HG03378 (cell line): Measurements from ENCODE around the gene FBXL13.
"Not testable (repeated sequence)": the region's sequence is repeated elsewhere in the genome, so short reads cannot be mapped to it uniquely, and the experiment has no call there.

ENCODE experiments used
- ATAC-seq: cut with Tn5 transposase; IDR thresholded peaks from one replicate; pipeline ENCODE4 v1.9.1; 2021; ENCODE audit warnings: mild to moderate bottlenecking, moderate library complexity; ENCODE audit not compliant: unreplicated experiment

FBXL13 gene

GRCh38 chr7:102988088-102988487, 86.5 kb downstream of the FBXL13 start:
- ATAC-seq: no peak

- ATAC-seq: no peak
These were observed 89.3 kb downstream of the FBXL13 start for GRCh38 chr7:102985176-102985783.

GRCh38 chr7:102983602-102984001, 91.0 kb downstream of the FBXL13 start:
- ATAC-seq: no peak

- no peak for ATAC-seq
These were observed 92.4 kb downstream of the FBXL13 start for GRCh38 chr7:102982235-102982634.

- no peak for ATAC-seq
These were observed 93.1 kb downstream of the FBXL13 start for GRCh38 chr7:102981451-102981850.

DNA sequence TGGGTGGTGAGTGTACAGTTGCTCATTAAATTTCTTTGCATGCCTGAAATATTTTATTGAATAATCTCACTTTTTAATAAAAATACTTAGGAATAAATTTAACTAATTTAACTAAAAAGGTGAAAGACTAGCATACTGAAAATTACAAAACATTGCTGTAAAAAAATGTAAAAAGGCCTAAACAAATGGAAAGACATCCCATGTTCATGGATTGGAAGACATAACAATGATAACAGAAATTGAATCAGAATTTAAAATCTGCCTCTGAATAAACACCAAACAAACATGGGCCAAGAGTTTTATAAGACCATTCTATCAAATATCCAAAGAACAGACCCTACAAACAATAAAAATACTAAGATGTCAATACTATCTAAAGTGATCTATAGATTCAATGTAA, 94.9 kb downstream of the FBXL13 start:
- no peak for ATAC-seq

DNA sequence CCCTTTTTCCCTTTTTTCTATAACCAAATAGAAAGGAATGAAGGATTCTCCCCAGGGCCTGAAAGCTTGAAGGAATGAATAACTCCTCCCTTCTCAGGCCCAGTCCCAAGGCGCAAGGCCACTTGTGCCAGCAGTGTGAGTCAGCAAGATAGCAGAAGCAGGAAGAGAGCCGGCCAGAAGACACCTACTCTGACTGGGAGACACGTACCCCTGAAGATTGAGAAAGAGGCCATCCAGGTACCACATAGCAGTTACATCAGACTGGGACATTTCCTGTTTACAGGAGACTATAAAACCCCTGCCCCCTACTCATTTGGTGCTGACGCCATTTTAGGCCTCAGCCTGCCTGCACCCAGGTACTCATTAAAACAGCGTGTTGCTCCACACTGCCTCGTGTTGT, 96.3 kb downstream of the FBXL13 start:
- ATAC-seq: no peak

DNA sequence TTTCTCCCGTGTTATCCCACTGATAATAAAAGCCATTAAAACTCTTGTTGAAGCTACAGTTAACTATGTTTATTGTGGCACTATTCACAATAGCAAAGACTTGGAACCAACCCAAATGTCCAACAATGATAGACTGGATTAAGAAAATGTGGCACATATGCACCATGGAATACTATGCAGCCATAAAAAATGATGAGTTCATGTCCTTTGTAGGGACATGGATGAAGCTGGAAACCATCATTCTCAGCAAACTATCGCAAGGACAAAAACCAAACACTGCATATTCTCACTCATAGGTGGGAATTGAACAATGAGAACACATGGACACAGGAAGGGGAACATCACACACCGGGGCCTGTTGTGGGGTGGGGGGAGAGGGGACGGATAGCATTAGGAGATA, 97.0 kb downstream of the FBXL13 start:
- not testable (repeated sequence) for ATAC-seq

DNA sequence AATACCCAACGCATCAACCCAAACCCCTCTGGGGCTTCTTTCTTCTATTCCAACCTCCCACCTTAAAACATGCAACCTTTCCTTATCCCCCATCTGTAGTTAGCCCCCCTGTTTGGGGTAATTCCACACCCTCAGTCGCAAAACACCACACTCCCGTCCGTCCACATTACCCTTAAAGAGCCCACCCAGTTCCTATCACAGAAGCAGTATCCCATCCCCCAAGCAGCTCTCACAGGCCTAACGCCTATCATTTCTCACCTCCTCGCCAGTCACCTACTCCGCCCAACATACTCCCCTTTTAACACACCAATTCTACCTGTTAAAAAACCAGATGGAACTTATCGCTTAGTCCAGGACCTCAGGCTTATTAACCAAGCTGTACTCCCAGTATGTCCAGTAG, 98.1 kb downstream of the FBXL13 start:
- ATAC-seq: no peak

DNA sequence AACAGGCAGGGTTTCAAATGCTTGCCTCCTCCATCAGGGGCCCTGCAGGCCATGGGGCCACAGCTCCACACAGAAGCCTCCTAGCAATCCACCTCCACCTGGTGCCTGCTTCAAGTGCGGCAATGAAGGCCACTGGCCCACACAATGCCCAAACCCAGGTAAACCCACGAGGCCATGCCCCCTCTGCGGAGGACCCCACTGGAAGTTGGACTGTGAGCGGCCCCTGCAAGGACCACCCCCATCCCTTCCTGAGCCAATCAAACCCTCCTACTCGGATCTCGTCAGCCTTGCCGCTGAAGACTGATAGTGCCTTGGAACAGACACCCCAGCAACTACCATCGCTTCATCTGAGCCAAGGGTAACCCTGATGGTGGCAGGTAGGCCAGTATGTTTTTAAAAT, 98.7 kb downstream of the FBXL13 start:
- no peak for ATAC-seq

DNA sequence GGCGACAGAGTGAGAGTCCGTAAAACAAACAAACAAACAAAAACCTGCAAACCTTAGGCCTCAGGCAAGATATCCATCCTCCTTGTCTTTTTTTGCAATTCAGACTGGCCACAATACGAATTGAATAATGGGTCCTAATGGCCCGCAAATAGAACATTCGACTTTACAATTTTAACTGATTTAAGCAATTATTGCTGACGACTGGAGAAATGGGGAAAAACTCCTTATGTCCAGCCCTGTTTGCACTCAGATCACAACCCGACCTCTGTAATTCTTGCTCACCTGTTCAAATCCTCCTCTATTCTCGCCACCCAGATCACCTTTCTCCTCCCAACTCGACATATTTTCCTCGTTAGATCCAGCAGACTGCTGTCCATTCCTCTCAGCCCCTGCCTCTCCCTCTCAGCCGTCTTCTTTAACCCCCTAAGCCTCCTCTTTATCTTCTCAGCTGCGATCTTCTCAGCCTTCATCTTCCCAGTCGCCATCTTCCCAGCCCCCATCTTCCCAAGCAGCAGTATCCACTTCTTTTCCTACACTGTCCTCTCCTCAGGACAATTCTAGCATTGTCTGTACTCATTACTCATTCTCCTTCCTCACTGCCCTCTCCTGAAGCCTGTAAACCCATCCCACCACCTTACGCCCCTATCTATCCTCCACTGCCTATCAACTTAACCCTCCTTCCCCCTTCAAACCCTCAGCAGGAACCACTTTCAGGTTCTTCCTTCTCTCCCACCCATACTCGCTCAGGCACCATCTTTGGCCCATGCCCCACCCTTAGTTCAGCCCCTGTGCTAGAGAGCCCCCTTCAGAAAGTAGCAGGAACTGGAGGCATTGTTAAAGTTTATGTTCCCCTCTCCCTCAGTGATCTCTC, 100.0 kb downstream of the FBXL13 start:
- no peak for ATAC-seq

GRCh38 chr7:102973096-102973802, 101.3 kb downstream of the FBXL13 start:
- no peak for ATAC-seq

GRCh38 chr7:102967798-102968197, 106.8 kb downstream of the FBXL13 start:
- no peak for ATAC-seq

- no peak for ATAC-seq
These were observed 108.1 kb downstream of the FBXL13 start for GRCh38 chr7:102966465-102966864.

DNA sequence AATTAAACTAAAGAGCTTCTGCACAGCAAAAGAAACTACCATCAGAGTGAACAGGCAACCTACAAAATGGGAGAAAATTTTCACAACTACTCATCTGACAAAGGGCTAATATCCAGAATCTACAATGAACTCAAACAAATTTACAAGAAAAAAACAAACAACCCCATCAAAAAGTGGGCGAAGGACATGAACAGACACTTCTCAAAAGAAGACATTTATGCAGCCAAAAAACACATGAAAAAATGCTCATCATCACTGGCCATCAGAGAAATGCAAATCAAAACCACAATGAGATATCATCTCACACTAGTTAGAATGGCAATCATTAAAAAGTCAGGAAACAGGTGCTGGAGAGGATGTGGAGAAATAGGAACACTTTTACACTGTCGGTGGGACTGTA, 112.6 kb downstream of the FBXL13 start:
- not testable (repeated sequence) for ATAC-seq

DNA sequence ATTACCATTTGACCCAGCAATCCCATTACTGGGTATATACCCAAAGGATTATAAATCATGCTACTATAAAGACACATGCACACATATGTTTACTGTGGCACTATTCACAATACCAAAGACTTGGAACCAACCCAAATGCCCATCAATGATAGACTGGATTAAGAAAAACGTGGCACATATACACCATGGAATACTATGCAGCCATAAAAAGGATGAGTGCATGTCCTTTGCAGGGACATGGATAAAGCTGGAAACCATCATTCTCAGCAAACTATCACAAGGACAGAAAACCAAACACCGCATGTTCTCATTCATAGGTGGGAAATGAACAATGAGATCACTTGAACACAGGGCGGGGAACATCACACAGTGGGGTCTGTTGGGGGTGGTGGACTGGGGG, 116.6 kb downstream of the FBXL13 start:
- not testable (repeated sequence) for ATAC-seq

DNA sequence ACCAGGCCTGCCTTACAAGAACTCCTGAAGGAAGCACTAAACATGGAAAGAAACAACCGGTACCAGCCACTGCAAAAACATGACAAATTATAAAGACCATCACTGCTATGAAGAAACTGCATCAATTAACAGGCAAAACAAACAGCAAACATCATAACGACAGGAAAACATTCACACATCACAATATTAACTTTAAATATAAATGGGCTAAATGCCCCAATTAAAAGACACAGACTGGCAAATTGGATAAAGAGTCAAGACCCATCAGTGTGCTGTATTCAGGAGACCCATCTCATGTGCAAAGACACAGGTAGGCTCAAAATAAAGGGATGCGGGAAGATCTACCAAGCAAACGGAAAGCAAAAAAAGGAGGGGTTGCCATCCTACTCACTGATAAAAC, 120.2 kb downstream of the FBXL13 start:
- not testable (repeated sequence) for ATAC-seq

GRCh38 chr7:102953406-102953805, 121.2 kb downstream of the FBXL13 start:
- ATAC-seq: no peak

GRCh38 chr7:102951839-102952238, 122.8 kb downstream of the FBXL13 start:
- no peak for ATAC-seq

DNA sequence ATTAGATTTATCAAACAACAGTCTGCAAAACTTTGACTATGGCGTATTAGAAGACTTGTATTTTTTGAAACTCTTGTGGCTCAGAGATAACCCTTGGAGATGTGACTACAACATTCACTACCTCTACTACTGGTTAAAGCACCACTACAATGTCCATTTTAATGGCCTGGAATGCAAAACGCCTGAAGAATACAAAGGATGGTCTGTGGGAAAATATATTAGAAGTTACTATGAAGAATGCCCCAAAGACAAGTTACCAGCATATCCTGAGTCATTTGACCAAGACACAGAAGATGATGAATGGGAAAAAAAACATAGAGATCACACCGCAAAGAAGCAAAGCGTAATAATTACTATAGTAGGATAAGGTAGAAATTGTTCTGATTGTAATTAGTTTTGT, 130.4 kb downstream of the FBXL13 start:
- no peak for ATAC-seq

DNA sequence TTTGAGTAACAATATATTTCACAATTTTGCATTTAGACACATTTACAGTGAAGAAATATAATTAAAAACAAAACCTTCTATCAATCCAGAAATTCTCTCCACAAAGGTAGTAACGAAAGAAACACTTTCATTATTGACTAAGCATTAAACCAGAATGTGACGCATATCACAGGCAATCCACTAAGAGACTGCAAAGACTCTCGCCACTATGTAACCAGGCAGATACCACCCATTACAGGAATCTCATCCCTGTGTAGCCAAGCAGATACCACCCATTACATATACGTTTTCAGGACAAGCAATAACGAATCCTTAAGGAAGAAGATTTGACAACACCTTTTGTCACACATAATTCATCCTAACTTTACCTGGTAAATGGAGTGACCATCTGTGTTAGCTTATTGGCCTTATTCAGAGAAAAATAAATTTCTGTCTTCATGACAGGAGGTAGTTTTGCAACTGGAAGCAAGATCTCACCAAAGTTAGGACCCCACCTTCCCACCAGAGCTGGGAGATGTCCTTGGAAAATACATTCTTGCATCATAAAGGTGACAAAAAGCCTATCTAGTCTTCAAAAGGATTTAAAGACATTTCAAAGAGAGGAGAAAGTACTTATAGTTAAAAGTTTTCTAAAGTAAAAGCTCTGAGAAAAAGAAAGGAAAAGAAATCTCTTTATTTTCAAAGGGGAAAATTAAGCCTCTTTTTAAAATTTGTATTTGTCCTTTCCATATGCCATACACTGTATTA, 131.0 kb downstream of the FBXL13 start:
- ATAC-seq: no peak
